Esophagus muscularis mucosa (tissue), 4 donors: ENCODE data around the gene TIMM29. TPM values are rescaled to one million over a fixed set of nuclear protein-coding genes. Genes with fewer than 3 reads are reported as not detected.

Experiments used
- DNase-seq: peaks from one replicate; pipeline ENCODE4 v3.0.0-alpha.2; 2017; ENCODE audit errors: extremely low spot score
- H3K27ac ChIP-seq, 4 donors: fragments of 200-600 bp; sonication (generic); replicated peaks in 1 of 4; 1 replicate in 3 of 4; 2 replicates in 1 of 4; pipeline ENCODE4 v1.5.1; 2016 to 2019; ENCODE audit warnings: mild to moderate bottlenecking in 1 of 4
- H3K27me3 ChIP-seq, 4 donors: fragments of 200-600 bp; sonication (generic); one replicate each; pipeline versions ENCODE4 v1.5.1 to v1.6.0; 2016 to 2019
- H3K36me3 ChIP-seq, 4 donors: fragments of 200-600 bp; sonication (generic); one replicate each; pipeline ENCODE4 v1.5.1; 2016 to 2019
- H3K4me1 ChIP-seq, 4 donors: fragments of 200-600 bp; sonication (generic); one replicate each; pipeline ENCODE4 v1.5.1; 2016 to 2019
- H3K4me3 ChIP-seq, 4 donors: fragments of 200-600 bp; sonication (generic); 1 replicate in 2 of 4; 2 replicates in 2 of 4; pipeline ENCODE4 v1.5.1; 2016 to 2019; ENCODE audit warnings: mild to moderate bottlenecking in 4 of 4, moderate library complexity in 1 of 4
- H3K9me3 ChIP-seq, 4 donors: fragments of 200-600 bp; sonication (generic); 1 replicate in 3 of 4; 2 replicates in 1 of 4; pipeline ENCODE4 v1.5.1; 2016 to 2019
- EP300 ChIP-seq: sonication (generic); formaldehyde crosslinking; IDR thresholded peaks from one replicate; pipeline ENCODE4 v1.6.1; 2017; ENCODE audit warnings: antibody characterized with exemption
- POLR2A ChIP-seq: fragments of 450-650 bp; IDR thresholded peaks from one replicate; pipeline ENCODE4 v1.6.1; 2017; ENCODE audit warnings: antibody characterized with exemption, moderate library complexity, mild to moderate bottlenecking, low read depth
- POLR2AphosphoS5 ChIP-seq, 2 donors: sonication (generic); formaldehyde crosslinking; IDR thresholded peaks; one replicate each; pipeline ENCODE4 v1.6.1; 2017; ENCODE audit warnings: antibody characterized with exemption in 2 of 2
- WGBS: methylation state at CpG from one replicate; pipeline ENCODE4 v1.1.5; 2018; 5-methylcytosine and 5-hydroxymethylcytosine counted together
- intact Hi-C: fragments of 100-400 bp; cut with DNase I; formaldehyde crosslinking; loops from one replicate; pipeline ENCODE4 v1.15.1; 2023
- total RNA-seq, 4 donors: library from RNA; depleted of rRNA; stranded (reverse); fragments of >200 nt; gene quantifications; one replicate each; pipeline versions ENCODE4 v1.1.0 to v1.2.1, GENCODE V29; 2016
- TF ChIP-seq, protein P1 (sequence below), 3 experiments: fragments of 200-600 bp in 2 of 3; fragments of 450-650 bp in 1 of 3; sonication (generic) in 2 of 3; IDR thresholded peaks; one replicate each; pipeline ENCODE4 v1.5.1; 2017 to 2019; ENCODE audit warnings: antibody characterized with exemption in 3 of 3, mild to moderate bottlenecking in 2 of 3, moderate library complexity in 1 of 3

TIMM29 gene
- total RNA-seq, 4 donors from 2014 or later, result 32.6 to 58.7 (median 45.9) TPM

DNA sequence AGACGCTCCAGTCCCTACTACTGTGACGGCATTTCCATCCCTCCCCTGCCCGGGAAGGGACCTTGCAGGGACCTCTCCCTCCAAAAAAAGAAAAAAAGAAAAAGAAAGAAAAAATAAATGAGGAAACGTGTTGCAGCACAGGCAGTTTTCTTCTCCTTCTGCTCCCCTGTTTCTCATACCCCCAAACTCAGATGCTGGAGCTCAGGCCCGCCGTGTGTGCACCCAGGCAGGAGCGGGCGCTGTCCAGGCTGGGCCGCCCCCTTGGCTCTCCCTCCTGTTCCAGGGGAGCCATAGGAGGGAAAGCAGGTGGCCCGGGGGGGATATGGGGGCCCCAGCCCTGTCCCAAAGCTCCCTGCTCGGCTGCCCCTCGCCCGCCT, 6.0 kb upstream of the TIMM29 start:
- no peak for DNase-seq
- Histone ChIP-seq H3K27me3 (no peaks in the 10 kb centered on the region), H3K4me1 (peaks cover 4 to 8% (median 6%) of the 10 kb centered on the region in 4 donors), H3K36me3 (peaks cover 30 to 84% (median 77%) of the 10 kb centered on the region in 4 donors), H3K9me3 (no peaks in the 10 kb centered on the region), H3K27ac (no peak overlapping the region), H3K4me3 (no peak overlapping the region)
- TF ChIP-seq EP300, result no peak
- TF ChIP-seq, protein P1, sequence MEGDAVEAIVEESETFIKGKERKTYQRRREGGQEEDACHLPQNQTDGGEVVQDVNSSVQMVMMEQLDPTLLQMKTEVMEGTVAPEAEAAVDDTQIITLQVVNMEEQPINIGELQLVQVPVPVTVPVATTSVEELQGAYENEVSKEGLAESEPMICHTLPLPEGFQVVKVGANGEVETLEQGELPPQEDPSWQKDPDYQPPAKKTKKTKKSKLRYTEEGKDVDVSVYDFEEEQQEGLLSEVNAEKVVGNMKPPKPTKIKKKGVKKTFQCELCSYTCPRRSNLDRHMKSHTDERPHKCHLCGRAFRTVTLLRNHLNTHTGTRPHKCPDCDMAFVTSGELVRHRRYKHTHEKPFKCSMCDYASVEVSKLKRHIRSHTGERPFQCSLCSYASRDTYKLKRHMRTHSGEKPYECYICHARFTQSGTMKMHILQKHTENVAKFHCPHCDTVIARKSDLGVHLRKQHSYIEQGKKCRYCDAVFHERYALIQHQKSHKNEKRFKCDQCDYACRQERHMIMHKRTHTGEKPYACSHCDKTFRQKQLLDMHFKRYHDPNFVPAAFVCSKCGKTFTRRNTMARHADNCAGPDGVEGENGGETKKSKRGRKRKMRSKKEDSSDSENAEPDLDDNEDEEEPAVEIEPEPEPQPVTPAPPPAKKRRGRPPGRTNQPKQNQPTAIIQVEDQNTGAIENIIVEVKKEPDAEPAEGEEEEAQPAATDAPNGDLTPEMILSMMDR (IDR thresholded peaks at IDR 0.05), result no peak
- TF ChIP-seq POLR2A, result no peak
- no peak for TF ChIP-seq POLR2AphosphoS5 (IDR thresholded peaks at IDR 0.05)
- intact Hi-C loops, result loop anchor here (5.0 kb wide), 1 partner anchor 40 kb away; no protein-coding TSS in a partner anchor
- 75% methylated on average over 13 of the region's 13 CpGs for WGBS

DNA sequence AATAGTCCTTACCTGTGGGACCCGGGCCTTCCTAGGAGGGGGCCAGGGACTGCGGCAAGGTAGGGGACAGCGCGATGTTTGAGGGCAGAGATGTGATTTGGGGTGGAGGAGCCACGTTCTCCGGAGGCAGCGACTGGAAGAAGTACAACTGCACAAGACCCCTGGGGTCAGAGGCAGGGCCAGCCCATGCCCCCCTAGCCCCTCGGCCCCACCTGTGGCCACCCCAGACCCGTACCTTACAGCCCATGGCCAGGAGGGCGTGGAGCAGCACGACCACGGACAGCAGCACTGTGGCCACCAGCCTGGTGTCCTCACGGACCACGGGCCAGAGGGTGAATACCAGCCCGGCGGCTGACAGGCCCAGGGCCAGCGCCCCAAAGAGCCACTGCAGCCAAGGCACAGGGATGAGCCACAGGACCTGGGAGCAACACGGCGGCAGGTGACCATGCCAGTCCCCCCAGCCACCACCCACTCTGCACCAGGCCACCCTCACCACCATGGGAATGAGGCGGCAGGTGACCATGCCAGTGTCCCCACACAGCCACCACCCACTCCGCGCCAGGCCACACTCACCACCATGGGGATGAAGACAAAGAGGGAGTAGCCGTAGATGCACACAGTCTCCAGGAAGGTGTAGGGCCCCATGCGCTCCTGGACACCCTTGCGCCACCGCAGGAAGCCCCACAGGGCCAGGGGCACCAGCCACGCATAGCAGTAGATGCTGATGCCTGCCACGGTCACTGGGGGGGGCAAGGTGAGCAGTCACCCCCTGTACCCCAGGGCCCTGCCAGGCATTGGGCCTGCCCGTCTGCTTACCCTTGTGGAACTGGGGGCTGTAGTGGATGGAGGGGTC, 5.1 kb upstream of the TIMM29 start:
- no peaks in the 10 kb centered on the region for H3K9me3 ChIP-seq
- TF ChIP-seq EP300 (no peak), POLR2A (no peak), POLR2AphosphoS5 (IDR thresholded peaks at IDR 0.05) (no peak)
- TF ChIP-seq, protein P1 (IDR thresholded peaks at IDR 0.05), result no peak
- 81% methylated on average over 22 of the region's 29 CpGs for WGBS
- no peak for DNase-seq
- intact Hi-C loops, result loop anchor here (5.0 kb wide), 1 partner anchor 41 kb away; no protein-coding TSS in a partner anchor
- peaks cover 30 to 76% (median 69%) of the 10 kb centered on the region in 4 donors for H3K36me3 ChIP-seq
- no peak overlapping the region for H3K27ac ChIP-seq
- no peaks in the 10 kb centered on the region for H3K27me3 ChIP-seq
- H3K4me1 ChIP-seq, result peaks cover 9 to 15% (median 12%) of the 10 kb centered on the region in 4 donors
- no peak overlapping the region for H3K4me3 ChIP-seq

DNA sequence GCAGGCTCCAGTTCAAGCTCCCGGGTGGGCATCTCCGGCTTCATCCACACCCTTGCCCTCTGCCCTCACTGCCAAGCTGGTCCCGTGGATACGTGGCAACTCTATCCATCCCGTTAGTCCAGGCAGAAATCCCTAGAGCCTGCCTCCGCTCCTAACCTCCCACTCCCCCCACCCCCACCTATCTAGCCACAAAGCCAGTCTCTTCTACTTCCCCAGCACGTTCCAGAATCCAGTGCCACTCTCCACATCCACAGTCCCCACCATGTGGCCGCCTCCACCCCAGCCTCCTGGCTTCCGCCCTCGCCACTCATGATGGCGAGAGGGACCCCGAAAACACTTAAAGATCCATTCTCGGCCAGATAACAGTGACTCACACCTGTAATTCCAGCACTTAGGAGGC, 4.0 kb upstream of the TIMM29 start:
- Histone ChIP-seq H3K4me3 (no peak overlapping the region), H3K4me1 (peaks cover 13 to 22% (median 18%) of the 10 kb centered on the region in 4 donors), H3K27ac (no peak overlapping the region), H3K27me3 (no peaks in the 10 kb centered on the region), H3K36me3 (peaks cover 26 to 65% (median 59%) of the 10 kb centered on the region in 4 donors), H3K9me3 (no peaks in the 10 kb centered on the region)
- TF ChIP-seq, protein P1 (IDR thresholded peaks at IDR 0.05), result no peak
- TF ChIP-seq POLR2AphosphoS5 (IDR thresholded peaks at IDR 0.05) (no peak), EP300 (no peak), POLR2A (no peak)
- 84% methylated on average over 13 of the region's 13 CpGs for WGBS
- no peak for DNase-seq
- intact Hi-C loops, result loop anchor here (5.0 kb wide), 1 partner anchor 42 kb away; no protein-coding TSS in a partner anchor

DNA sequence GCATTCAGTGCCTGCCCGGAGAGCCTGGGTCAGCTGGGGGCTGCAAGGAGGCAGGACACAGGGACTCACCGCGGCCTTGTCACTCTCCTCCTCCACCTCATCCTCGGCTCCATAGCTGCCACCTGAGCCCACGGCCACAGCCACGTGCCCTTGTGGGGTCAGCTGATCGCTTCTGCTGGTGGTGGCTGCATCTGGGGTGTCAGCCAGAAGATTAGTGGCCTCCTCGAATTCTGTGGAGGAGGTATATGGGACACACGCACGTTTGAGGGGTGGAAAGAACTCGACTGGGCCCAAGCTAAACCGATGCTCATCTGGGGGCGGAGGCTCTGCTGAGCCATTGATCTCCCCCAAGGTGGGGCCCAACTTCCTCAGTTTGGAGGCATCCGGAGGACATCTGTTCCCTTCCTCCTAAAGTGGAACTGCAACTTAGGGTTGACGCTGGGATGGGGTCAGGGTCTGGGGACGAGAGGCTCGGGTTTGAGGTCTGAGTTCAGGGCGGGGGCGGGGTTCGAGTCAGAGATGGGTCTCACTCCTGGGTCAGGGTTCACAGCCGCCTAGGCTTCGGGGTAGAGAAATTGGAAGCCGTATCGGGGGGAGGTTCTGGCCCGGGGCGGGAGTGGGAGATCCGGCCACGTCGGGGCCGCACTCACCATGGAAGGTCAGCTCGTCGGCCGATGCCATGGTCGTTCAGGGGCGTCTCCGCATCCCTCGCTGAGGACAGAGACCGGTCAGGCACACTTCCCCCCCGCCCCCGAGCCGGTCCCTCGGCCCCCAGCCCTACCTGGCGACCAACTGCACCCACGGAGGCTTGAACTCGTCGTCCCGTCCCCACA, 665 bp upstream of the TIMM29 start:
- 36% methylated on average over 7 of the region's 47 CpGs for WGBS
- TF ChIP-seq, protein P1 (IDR thresholded peaks at IDR 0.05), result no peak
- no peak for TF ChIP-seq POLR2AphosphoS5 (IDR thresholded peaks at IDR 0.05)
- TF ChIP-seq POLR2A, result no peak
- no peak for TF ChIP-seq EP300
- peaks cover 26 to 42% (median 34%) of the 10 kb centered on the region in 4 donors for H3K4me1 ChIP-seq
- H3K27me3 ChIP-seq, result no peaks in the 10 kb centered on the region
- intact Hi-C loops, result loop anchor here (5.0 kb wide), 1 partner anchor 56 kb away; the partner anchor contains the start of gene CARM1
- H3K36me3 ChIP-seq, result peaks cover 10 to 54% (median 41%) of the 10 kb centered on the region in 4 donors
- H3K4me3 ChIP-seq, result peak overlapping the region; percentile 93 to 100 (median 98)
- H3K27ac ChIP-seq, result peak overlapping the region; percentile 88 to 92 (median 90)
- no peak for DNase-seq
- H3K9me3 ChIP-seq, result no peaks in the 10 kb centered on the region
